ENCODE data around the gene RCE1. TPM values are rescaled to one million over a fixed set of nuclear protein-coding genes. Genes with fewer than 3 reads are reported as not detected.

RCE1 gene
- total RNA-seq, 2 donors from 2014 or later, result 7.7 to 8.9 TPM

DNA sequence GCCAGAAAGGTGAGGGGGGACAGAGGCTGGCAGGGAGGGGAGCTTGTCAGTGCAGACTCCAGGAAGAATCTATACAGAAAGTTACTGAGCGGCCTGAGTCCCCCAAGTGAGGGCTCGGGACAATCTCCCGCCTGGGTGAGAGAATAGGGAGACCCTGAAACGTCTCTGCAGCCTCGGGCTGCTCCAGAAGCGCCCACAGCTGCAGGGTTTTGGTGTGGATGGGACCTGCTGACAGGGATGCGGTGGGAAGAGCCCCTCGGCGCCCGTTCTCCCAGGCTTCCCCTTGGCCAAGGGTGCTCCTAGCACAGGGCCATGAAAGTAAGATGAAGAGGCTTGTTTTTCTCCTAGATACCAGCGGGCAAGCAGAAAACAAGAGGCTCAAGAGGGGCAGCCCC lies 743 bp upstream of the RCE1 start:
- intact Hi-C loops (cut with DNase I), result no loop called here
- ATAC-seq, result peak in 1 of 2 donors; percentile 4

GRCh38 chr11:66843776-66844495 lies 695 bp downstream of the RCE1 start:
- DNase-seq (no peak), ATAC-seq (no peak)
- intact Hi-C loops (cut with DNase I), result no loop called here

More for the DNA sequence above, 743 bp upstream of the RCE1 start:
- DNase-seq, result no peak

- no peak for DNase-seq
- ATAC-seq, result no peak
- intact Hi-C loops (cut with DNase I), result no loop called here
Measured at GRCh38 chr11:66844496-66845142, 1.4 kb downstream of the RCE1 start.

DNA sequence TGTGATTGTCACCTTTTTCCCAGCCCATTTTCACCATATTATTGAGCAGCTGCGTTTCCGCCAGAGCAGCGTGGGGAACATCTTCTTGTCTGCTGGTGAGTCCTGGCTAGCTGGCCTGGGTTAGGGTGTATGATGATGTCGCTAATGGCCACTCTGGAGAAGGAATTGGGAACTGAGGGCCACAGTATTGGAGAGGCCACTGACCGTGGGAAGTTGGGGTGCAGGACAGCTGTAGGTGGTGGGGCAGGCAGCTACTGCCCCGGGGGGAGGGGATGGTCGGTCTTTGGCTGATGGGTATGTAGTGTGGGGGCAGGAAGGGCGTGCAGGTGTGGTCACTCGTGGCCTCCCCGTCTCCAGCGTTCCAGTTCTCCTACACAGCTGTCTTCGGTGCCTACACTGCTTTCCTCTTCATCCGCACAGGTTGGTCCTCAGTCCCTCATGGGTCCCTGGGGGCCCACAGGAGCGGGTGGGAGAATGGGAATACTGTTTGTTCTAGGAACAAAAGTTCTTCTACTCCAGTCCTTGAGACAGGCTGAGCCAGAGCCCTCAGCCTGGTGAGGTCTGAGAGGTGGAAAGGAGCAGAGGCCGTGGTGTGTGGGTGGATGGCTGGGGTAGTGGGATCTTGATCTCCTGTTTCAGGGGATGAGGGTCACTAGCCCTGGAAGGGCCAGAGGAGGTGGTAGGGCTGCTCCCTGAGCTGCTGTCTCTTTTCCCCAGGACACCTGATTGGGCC lies 2.1 kb downstream of the RCE1 start:
- ATAC-seq, result no peak
- no peak for DNase-seq
- intact Hi-C loops (cut with DNase I), result no loop called here

GRCh38 chr11:66845876-66846212 lies 2.6 kb downstream of the RCE1 start:
- intact Hi-C loops (cut with DNase I), result no loop called here
- ATAC-seq (no peak), DNase-seq (no peak)

- no peak for ATAC-seq
- DNase-seq, result no peak
- intact Hi-C loops (cut with DNase I), result no loop called here
Measured at GRCh38 chr11:66846671-66847091, 3.4 kb downstream of the RCE1 start.

DNA sequence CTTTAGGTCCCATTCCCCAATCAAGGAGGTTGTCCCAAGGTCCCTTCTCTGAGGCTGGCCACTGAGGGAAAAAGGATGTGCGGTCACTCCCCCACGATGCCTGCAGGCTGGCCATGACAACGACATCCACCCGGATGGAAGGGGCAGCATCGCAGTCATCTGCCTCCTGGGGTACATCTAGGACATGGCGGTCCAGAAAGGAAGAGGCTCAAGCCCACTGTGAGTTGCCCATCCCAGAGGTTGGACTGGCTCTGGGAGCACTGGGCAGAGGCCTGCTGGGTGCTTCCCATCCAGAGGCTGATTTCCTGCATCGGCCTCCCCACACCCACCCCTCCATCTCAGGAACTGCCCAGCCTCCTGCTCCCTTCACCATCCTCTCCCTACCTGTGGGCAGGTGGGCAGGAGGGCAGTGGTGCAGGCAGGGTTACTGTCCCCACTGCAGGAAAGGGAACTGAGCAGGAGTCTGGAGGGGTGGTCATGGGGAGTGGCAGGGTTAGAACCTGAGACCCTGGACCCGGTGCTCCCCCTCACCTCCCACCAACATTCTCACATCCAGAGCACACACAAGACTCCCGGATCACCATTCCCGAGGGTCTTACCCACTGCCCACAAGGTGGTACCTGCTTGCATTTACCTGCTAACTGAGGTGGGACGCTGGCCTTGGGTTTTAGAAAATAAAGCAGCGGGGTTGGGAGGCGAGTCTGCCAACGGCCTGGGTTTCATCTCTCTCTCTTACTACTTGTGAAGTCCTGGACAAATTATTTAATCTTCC lies 4.4 kb downstream of the RCE1 start:
- DNase-seq, result no peak
- ATAC-seq, result no peak
- intact Hi-C loops (cut with DNase I), result no loop called here

DNA sequence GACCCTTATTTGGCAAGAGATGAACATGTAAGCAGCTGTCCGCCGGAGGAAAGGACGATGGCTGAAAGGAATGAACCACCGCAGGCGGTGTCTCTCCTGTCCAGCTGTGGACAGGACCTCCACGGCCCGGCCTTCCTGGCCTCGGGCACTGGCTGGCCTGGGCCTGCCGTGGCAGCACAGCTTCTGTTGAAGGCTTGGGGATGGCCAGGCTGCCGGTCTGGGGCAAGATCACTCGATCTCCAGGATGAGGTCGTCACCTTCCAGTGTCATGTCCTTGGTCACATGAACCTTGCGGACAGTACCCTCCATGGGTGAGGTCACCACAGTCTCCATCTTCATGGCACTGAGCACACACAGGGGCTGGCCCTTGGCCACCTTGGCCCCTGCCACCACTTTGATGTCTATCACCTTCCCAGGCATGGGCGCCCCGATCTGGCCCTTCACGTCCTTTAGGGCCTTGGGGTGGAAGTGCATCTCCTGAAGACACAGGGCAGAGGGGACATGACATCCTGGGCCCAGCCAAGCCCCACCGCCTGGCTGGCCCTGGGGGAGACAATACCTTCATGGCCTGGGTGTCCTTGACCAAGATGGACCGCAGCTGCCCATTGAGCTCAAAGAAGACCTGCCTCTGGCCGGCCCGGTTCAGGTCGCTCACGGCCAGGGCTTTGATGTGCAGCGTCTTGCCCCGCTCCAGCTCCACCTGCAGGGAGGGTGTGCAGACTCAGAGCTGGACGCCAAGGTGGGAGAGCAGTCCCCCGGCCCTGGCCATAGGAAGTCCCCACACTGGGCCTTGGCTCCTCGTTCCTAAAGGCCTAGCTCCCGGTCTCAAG lies 5.6 kb downstream of the RCE1 start:
- intact Hi-C loops (cut with DNase I), result no loop called here

GRCh38 chr11:66849501-66850234 lies 6.4 kb downstream of the RCE1 start:
- no peak for ATAC-seq
- no peak for DNase-seq
- intact Hi-C loops (cut with DNase I), result no loop called here

More for the DNA sequence above, 5.6 kb downstream of the RCE1 start:
- no peak for ATAC-seq
- DNase-seq, result no peak

GRCh38 chr11:66850235-66850587 lies 7.0 kb downstream of the RCE1 start:
- intact Hi-C loops (cut with DNase I), result no loop called here
- DNase-seq, result no peak
- no peak for ATAC-seq

- DNase-seq (no peak), ATAC-seq (no peak)
- intact Hi-C loops (cut with DNase I), result no loop called here
Measured at GRCh38 chr11:66850588-66851238, 7.5 kb downstream of the RCE1 start.

DNA sequence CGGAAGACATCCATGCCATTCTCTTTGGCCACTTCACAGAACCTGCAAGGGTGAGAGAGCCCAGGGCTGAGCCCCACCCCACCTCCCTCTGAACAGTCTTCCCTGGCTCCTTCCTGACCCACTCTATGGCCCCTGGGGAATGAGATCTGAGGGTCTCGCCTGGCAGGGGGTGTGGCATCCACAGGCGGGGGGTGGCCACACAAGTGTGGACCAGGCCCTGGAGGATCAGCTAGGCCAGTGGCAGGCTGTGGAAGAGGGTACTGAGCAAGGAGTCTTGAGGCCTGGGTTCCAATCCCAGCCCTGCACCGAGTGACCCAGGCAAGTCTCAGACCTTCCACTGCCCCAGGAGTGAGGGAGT lies 8.0 kb downstream of the RCE1 start:
- intact Hi-C loops (cut with DNase I), result no loop called here
- ATAC-seq (no peak), DNase-seq (no peak)

- no peak for DNase-seq
- intact Hi-C loops (cut with DNase I), result no loop called here
- ATAC-seq, result no peak
Measured at GRCh38 chr11:66851698-66852465, 8.6 kb downstream of the RCE1 start.

DNA sequence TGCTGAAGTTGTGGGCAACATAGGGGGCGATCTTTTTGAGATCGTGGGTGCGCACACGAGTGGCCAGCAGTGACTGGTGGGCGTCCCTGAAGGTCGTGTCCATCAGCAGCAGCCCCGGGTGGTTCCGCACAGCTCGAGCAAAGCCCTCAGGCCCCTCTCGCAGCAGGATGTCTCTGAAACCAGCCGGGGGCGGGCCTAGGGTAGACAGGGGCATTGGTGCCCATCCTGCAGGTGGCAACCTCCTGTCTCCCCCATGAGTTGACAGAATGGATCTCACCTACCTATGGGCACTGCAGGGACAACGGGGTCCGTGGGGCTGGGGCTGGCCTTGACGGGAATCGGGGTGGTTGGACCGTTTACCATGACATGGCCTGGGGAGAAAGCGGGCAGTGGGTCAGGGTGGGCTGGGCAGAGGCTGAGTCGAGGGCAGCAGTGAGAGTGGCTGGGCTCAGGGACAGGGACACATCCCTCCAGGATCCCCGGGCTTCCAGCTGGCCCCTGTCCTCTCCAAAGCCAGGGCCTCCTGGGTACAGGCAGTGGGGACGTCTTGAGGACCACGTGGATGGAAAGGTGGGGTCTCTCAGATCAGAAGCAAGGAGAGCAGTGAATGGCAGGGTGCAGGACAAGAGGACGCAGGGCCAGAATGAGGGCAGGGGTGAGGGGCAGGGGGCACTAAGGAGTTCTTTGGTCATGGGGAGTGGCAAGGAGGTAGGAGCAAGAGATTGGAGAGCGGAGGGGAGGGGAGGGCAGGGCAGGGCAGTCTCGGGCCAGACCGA lies 9.4 kb downstream of the RCE1 start:
- no peak for DNase-seq
- no peak for ATAC-seq
- intact Hi-C loops (cut with DNase I), result no loop called here

GRCh38 chr11:66853242-66854229 lies 10.3 kb downstream of the RCE1 start:
- no peak for DNase-seq
- ATAC-seq, result no peak
- intact Hi-C loops (cut with DNase I), result no loop called here
